Tibial artery (tissue), 4 donors: Measurements from ENCODE around the gene MGAT5B.

Experiments used
- DNase-seq, 2 donors: peaks; one replicate each; pipeline ENCODE4 v3.0.0-alpha.2; 2019
- H3K27ac ChIP-seq, 2 donors: fragments of 200-600 bp; sonication (generic) in 1 of 2; 1 replicate in 1 of 2; 2 replicates in 1 of 2; pipeline ENCODE4 v1.5.1; 2018 to 2019; ENCODE audit warnings: mild to moderate bottlenecking in 1 of 2
- H3K27me3 ChIP-seq, 2 donors: fragments of 200-600 bp; sonication (generic) in 1 of 2; one replicate each; pipeline versions ENCODE4 v1.5.1 to v1.6.0; 2016 to 2019
- H3K36me3 ChIP-seq, 3 donors: fragments of 200-600 bp; sonication (generic) in 2 of 3; one replicate each; pipeline ENCODE4 v1.5.1; 2016 to 2019; ENCODE audit warnings: mild to moderate bottlenecking in 2 of 3
- H3K4me1 ChIP-seq, 4 donors: fragments of 200-600 bp; sonication (generic) in 2 of 4; 1 replicate in 3 of 4; 2 replicates in 1 of 4; pipeline ENCODE4 v1.5.1; 2016 to 2019
- H3K4me3 ChIP-seq, 2 donors: fragments of 200-600 bp; sonication (generic) in 1 of 2; 1 replicate in 1 of 2; 2 replicates in 1 of 2; pipeline ENCODE4 v1.5.1; 2018 to 2019; ENCODE audit warnings: mild to moderate bottlenecking in 2 of 2
- H3K9me3 ChIP-seq, 3 donors: fragments of 200-600 bp; sonication (generic) in 1 of 3; one replicate each; pipeline ENCODE4 v1.5.1; 2016 to 2019
- intact Hi-C: fragments of 100-400 bp; cut with DNase I; formaldehyde crosslinking; loops from one replicate; pipeline ENCODE4 v1.15.0; 2023; ENCODE audit warnings: low total_unique reads
- TF ChIP-seq, protein P1 (sequence below), 2 experiments: fragments of 200-600 bp in 1 of 2; fragments of 450-650 bp in 1 of 2; IDR thresholded peaks; one replicate each; pipeline ENCODE4 v1.5.1; 2017 to 2019; ENCODE audit warnings: antibody characterized with exemption in 2 of 2, mild to moderate bottlenecking in 1 of 2, moderate library complexity in 1 of 2

Gene MGAT5B

DNA sequence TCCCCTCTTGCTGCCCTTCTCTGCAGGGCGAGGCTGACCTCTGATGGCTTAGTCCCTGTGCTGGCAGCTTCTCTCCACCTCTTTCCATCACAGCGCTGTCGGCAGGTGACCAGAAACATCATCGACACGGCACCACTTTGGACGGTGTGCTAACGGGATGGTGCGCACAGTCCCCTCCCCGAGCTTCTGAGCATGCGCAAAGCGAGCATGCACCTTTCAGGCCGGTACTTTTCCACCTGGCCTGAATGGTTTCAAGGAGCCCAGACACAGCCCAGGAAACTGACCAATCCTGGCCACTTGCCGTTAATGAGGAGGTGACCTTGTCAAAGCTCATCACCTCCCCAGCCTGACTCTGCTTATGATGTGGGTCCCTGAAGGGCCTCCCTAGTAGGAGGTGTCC lies 54.8 kb downstream of the MGAT5B start:
- Histone ChIP-seq H3K4me3 (no peak overlapping the region), H3K27ac (no peak overlapping the region), H3K9me3 (no peaks in the 10 kb centered on the region), H3K27me3 (peaks cover 0 to 61% of the 10 kb centered on the region in 2 donors), H3K4me1 (peaks cover 0 to 27% (median 26%) of the 10 kb centered on the region in 4 donors), H3K36me3 (no peaks in the 10 kb centered on the region)
- no peak for DNase-seq
- intact Hi-C loops: no loop called here
- TF ChIP-seq, protein P1, sequence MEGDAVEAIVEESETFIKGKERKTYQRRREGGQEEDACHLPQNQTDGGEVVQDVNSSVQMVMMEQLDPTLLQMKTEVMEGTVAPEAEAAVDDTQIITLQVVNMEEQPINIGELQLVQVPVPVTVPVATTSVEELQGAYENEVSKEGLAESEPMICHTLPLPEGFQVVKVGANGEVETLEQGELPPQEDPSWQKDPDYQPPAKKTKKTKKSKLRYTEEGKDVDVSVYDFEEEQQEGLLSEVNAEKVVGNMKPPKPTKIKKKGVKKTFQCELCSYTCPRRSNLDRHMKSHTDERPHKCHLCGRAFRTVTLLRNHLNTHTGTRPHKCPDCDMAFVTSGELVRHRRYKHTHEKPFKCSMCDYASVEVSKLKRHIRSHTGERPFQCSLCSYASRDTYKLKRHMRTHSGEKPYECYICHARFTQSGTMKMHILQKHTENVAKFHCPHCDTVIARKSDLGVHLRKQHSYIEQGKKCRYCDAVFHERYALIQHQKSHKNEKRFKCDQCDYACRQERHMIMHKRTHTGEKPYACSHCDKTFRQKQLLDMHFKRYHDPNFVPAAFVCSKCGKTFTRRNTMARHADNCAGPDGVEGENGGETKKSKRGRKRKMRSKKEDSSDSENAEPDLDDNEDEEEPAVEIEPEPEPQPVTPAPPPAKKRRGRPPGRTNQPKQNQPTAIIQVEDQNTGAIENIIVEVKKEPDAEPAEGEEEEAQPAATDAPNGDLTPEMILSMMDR (IDR thresholded peaks at IDR 0.05): no peak

DNA sequence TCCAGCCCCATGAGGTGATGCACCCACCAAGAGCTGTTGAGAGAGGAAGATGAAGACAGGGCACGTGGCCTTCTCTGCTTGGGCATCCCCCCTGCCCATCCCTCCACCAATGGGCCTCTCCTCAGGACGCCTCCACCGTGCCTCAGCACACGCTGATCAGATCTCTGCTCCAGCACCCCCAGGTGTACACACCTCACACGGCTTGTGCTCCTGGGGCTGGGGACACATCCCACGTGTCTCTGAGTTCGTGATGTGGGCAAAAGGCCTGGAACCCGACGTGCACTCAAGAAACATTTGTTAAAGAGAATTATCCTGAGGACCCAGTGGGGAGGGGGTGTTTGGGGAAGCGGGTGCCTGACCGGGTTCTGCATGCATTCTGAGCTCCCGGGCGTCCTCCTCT lies 55.3 kb downstream of the MGAT5B start:
- Histone ChIP-seq H3K9me3 (no peaks in the 10 kb centered on the region), H3K36me3 (no peaks in the 10 kb centered on the region), H3K27me3 (peaks cover 0 to 64% of the 10 kb centered on the region in 2 donors), H3K27ac (no peak overlapping the region), H3K4me3 (no peak overlapping the region), H3K4me1 (peaks cover 0 to 22% (median 21%) of the 10 kb centered on the region in 4 donors)
- intact Hi-C loops: no loop called here
- TF ChIP-seq, protein P1 (IDR thresholded peaks at IDR 0.05): no peak
- no peak for DNase-seq

DNA sequence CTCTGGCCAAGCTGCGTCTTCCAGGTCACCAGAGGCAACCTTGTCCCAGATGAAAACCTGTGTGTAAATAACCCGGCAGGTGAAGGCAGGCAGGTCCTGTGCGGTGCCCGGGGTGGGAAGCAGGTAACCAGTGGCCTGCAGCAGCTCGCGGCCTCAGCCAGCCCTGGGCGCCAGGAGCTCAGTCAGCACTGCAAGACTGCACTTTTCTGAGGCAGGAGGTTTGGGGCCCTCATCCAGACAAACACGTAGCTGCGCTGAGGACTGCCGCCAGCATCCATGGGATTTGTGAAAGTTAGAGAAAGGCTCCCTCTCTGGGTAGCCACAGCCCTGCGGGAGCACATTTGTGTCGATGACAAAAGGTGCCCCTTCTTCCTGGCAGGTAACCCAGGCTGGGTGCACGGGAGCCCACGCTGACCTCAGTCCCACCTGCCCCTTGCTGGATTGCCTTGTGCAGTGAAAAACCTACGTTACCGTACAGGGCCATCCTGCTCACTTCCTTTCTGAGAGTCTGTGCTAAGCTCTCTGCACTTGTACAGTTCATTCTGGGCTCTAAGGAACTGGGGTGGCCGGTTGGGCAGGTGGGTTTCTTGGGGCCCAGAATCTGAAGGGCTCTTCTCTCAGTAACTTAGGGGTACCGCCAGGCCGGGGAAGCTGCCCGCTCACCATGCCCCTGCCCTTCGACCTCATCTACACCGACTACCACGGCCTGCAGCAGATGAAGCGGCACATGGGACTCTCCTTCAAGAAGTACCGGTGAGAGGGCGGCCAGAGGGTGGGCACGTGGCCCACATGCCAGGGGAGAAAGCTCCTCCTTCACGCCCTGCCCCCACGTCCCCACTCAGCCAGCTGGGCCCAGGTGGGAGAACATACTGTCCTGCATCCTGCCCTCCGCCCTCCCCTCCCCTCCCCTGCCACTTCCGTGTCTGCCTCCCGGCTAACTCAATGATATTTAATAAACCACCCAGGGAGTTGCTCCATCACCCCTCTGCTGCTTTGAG lies 56.4 kb downstream of the MGAT5B start:
- DNase-seq: no peak
- H3K27me3 ChIP-seq: peaks cover 0 to 71% of the 10 kb centered on the region in 2 donors
- no peak overlapping the region for H3K4me3 ChIP-seq
- TF ChIP-seq, protein P1 (IDR thresholded peaks at IDR 0.05): no peak
- intact Hi-C loops: no loop called here
- peaks cover 0 to 10% (median 9%) of the 10 kb centered on the region in 4 donors for H3K4me1 ChIP-seq
- no peak overlapping the region for H3K27ac ChIP-seq
- H3K36me3 ChIP-seq: no peaks in the 10 kb centered on the region
- H3K9me3 ChIP-seq: no peaks in the 10 kb centered on the region

DNA sequence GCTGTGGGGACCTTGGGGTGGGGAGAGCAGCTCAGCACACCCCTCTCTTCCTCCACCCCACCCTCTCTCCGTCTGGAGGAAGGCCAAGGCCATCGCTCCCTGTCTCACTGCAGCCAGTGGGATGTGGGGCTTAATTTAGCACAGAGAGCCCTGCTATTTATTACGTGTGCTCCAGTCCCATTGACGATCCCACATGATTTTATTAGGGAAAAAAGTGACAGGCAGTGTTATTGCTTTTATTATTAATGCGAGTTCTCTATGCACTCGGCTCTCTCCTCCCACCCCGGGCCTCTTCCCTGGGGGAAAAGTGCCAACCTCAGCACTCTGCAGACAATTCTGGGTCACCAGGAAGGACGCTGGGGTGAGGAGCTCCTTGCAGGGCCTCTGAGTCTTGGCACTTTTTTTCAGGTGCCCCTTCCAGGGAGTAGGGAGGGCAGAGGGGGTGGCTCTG lies 57.3 kb downstream of the MGAT5B start:
- Histone ChIP-seq H3K9me3 (no peaks in the 10 kb centered on the region), H3K4me3 (no peak overlapping the region), H3K27me3 (peaks cover 0 to 71% of the 10 kb centered on the region in 2 donors), H3K36me3 (no peaks in the 10 kb centered on the region), H3K27ac (no peak overlapping the region), H3K4me1 (peaks cover 0 to 8% (median 6%) of the 10 kb centered on the region in 4 donors)
- no peak for DNase-seq
- intact Hi-C loops: no loop called here
- TF ChIP-seq, protein P1 (IDR thresholded peaks at IDR 0.05): no peak

DNA sequence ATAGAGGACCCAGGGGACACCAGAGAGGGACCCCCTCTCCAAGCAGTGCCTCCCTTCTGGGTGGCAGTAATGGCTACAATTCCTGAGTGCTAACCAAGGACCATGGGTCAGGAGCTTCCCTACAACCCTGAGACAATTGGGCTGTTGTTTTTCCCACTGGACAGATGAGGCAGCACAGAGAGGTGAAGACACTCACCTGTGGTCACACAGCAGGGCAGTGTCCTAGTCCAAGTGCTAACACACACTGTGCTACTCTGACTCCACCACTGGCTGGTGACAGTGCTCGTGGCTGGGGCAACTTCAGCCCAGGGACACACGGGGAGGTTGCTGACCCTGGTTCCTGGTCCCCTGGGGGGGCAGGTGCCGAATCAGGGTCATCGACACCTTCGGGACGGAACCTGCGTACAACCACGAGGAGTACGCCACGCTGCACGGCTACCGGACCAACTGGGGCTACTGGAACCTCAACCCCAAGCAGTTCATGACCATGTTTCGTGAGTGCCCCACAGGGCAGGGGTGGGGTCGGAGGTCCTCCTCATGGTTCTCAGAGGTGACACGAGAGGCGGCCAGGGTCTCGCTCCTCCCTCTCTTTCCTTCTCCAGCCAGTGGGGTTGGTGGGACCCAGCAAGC lies 58.1 kb downstream of the MGAT5B start:
- Histone ChIP-seq H3K4me3 (no peak overlapping the region), H3K27ac (no peak overlapping the region), H3K27me3 (peaks cover 0 to 72% of the 10 kb centered on the region in 2 donors), H3K36me3 (no peaks in the 10 kb centered on the region), H3K4me1 (peaks cover 0 to 8% (median 6%) of the 10 kb centered on the region in 4 donors), H3K9me3 (no peaks in the 10 kb centered on the region)
- intact Hi-C loops: no loop called here
- DNase-seq: no peak
- TF ChIP-seq, protein P1 (IDR thresholded peaks at IDR 0.05): no peak
